Gastrocnemius medialis (tissue), 4 donors: ENCODE results near the gene RITA1. TPM values are rescaled to one million over a fixed set of nuclear protein-coding genes. Genes with fewer than 3 reads are reported as not detected.

Source experiments
- ATAC-seq, 2 donors: fragments of 150-250 bp; one replicate each; pipeline ENCODE4 v1.9.1; 2016
- DNase-seq, 2 donors: peaks; one replicate each; pipeline ENCODE4 v3.0.0-alpha.2; 2019
- H3K27ac ChIP-seq, 4 donors: fragments of 200-600 bp; sonication (generic); 1 replicate in 1 of 4; 2 replicates in 3 of 4; pipeline ENCODE4 v1.5.1; 2016 to 2018; ENCODE audit warnings: mild to moderate bottlenecking in 2 of 4, moderate library complexity in 1 of 4
- H3K27me3 ChIP-seq, 3 donors: fragments of 200-600 bp; sonication (generic) in 2 of 3; 1 replicate in 1 of 3; 2 replicates in 2 of 3; pipeline versions ENCODE4 v1.5.1 to v1.6.0; 2016 to 2019; ENCODE audit warnings: mild to moderate bottlenecking in 1 of 3, moderate library complexity in 1 of 3
- H3K36me3 ChIP-seq, 2 donors: fragments of 200-600 bp; sonication (generic) in 1 of 2; one replicate each; pipeline ENCODE4 v1.5.1; 2017 to 2018
- H3K4me1 ChIP-seq, 2 donors: fragments of 200-600 bp; sonication (generic) in 1 of 2; one replicate each; pipeline ENCODE4 v1.5.1; 2016 to 2017; ENCODE audit warnings: mild to moderate bottlenecking in 2 of 2
- H3K4me3 ChIP-seq, 4 donors: fragments of 200-600 bp; sonication (generic) in 3 of 4; 1 replicate in 1 of 4; 2 replicates in 3 of 4; pipeline ENCODE4 v1.5.1; 2016 to 2019; ENCODE audit warnings: mild to moderate bottlenecking in 2 of 4
- H3K9me3 ChIP-seq, 3 donors: fragments of 200-600 bp; sonication (generic) in 2 of 3; 1 replicate in 1 of 3; 2 replicates in 2 of 3; pipeline ENCODE4 v1.5.1; 2016 to 2019
- CTCF ChIP-seq, 5 experiments: fragments of 450-650 bp in 3 of 5; fragments of 200-600 bp in 2 of 5; sonication (generic) in 2 of 5; IDR thresholded peaks in 4 of 5; conservative IDR thresholded peaks in 1 of 5; 1 replicate in 4 of 5; 2 replicates in 1 of 5; pipeline ENCODE4 v1.5.1; 2016 to 2019; ENCODE audit warnings: antibody characterized with exemption in 5 of 5, mild to moderate bottlenecking in 3 of 5, moderate library complexity in 3 of 5
- POLR2A ChIP-seq, 2 donors: fragments of 450-650 bp; IDR thresholded peaks; one replicate each; pipeline ENCODE4 v1.6.1; 2017; ENCODE audit warnings: antibody characterized with exemption in 2 of 2, mild to moderate bottlenecking in 2 of 2, moderate library complexity in 2 of 2
- in situ Hi-C, 4 donors: fragments of 200-750 bp; cut with MboI; loops; one replicate each; pipeline versions ENCODE4 v1.15.0 to v1.8.0; 2017; ENCODE audit warnings: low sequenced_read_pairs in 4 of 4
- intact Hi-C: fragments of 100-400 bp; cut with DNase I; formaldehyde crosslinking; loops from one replicate; pipeline ENCODE4 v1.15.1; 2023; ENCODE audit warnings: low total_unique reads
- total RNA-seq, 4 donors: library from RNA; depleted of rRNA; stranded (reverse); fragments of >200 nt; gene quantifications; one replicate each; pipeline versions ENCODE4 v1.1.0 to v1.2.3, GENCODE V29; 2016

RITA1 gene
- total RNA-seq, 4 donors from 2014 or later: 17.7 to 31.2 (median 23.1) TPM

- Histone ChIP-seq H3K27me3 (no peaks in the 10 kb centered on the region), H3K27ac (peak overlapping the region; percentile 92 to 99 (median 96)), H3K4me1 (peaks cover 94 to 95% of the 10 kb centered on the region in 2 donors), H3K4me3 (peak overlapping the region; percentile 3 to 42 (median 36)), H3K9me3 (no peaks in the 10 kb centered on the region), H3K36me3 (peaks cover 0 to 7% of the 10 kb centered on the region in 2 donors)
- in situ Hi-C loops (no loop called here), intact Hi-C loops (no loop called here)
- no peak for TF ChIP-seq CTCF (IDR thresholded peaks at IDR 0.05 in 4 of 5, conservative IDR thresholded peaks at IDR 0.05 in 1 of 5)
- no peak for TF ChIP-seq POLR2A (IDR thresholded peaks at IDR 0.05)
- ATAC-seq: peak; percentile 7 to 16
- DNase-seq: peak; percentile 15 to 65
Measured at GRCh38 chr12:113232089-113232839, 46.7 kb downstream of the RITA1 start.

- in situ Hi-C loops: no loop called here
- H3K9me3 ChIP-seq: no peaks in the 10 kb centered on the region
- H3K4me1 ChIP-seq: peaks cover 94 to 95% of the 10 kb centered on the region in 2 donors
- intact Hi-C loops: no loop called here
- TF ChIP-seq CTCF (IDR thresholded peaks at IDR 0.05 in 4 of 5, conservative IDR thresholded peaks at IDR 0.05 in 1 of 5) (peak in 1 of 5 experiments; percentile 19), POLR2A (IDR thresholded peaks at IDR 0.05) (peak; percentile 62 to 79)
- H3K27ac ChIP-seq: peak overlapping the region; percentile 92 to 99 (median 96)
- peak overlapping the region; percentile 35 to 42 (median 36) for H3K4me3 ChIP-seq
- H3K36me3 ChIP-seq: peaks cover 0 to 5% of the 10 kb centered on the region in 2 donors
- H3K27me3 ChIP-seq: no peaks in the 10 kb centered on the region
- ATAC-seq: peak; percentile 62
- peak; percentile 93 to 97 for DNase-seq
Measured at GRCh38 chr12:113232840-113233585, 47.5 kb downstream of the RITA1 start.

GRCh38 chr12:113233967-113234366 is 48.4 kb downstream of the RITA1 start:
- in situ Hi-C loops (no loop called here), intact Hi-C loops (no loop called here)
- TF ChIP-seq POLR2A (IDR thresholded peaks at IDR 0.05): no peak
- no peak for TF ChIP-seq CTCF (IDR thresholded peaks at IDR 0.05 in 4 of 5, conservative IDR thresholded peaks at IDR 0.05 in 1 of 5)
- H3K36me3 ChIP-seq: no peaks in the 10 kb centered on the region
- peaks cover 94 to 95% of the 10 kb centered on the region in 2 donors for H3K4me1 ChIP-seq
- no peak for ATAC-seq
- peak in 1 of 2 donors; percentile 1 for DNase-seq
- H3K4me3 ChIP-seq: peak overlapping the region in 1 of 4 donors; percentile 42
- H3K27ac ChIP-seq: peak overlapping the region; percentile 92 to 99 (median 96)
- no peaks in the 10 kb centered on the region for H3K9me3 ChIP-seq
- H3K27me3 ChIP-seq: no peaks in the 10 kb centered on the region

GRCh38 chr12:113234483-113234882 is 49.0 kb downstream of the RITA1 start:
- no peak for ATAC-seq
- Histone ChIP-seq H3K4me3 (no peak overlapping the region), H3K27me3 (no peaks in the 10 kb centered on the region), H3K9me3 (no peaks in the 10 kb centered on the region), H3K27ac (peak overlapping the region; percentile 92 to 99 (median 96)), H3K4me1 (peaks cover 91 to 93% of the 10 kb centered on the region in 2 donors), H3K36me3 (no peaks in the 10 kb centered on the region)
- in situ Hi-C loops: no loop called here
- intact Hi-C loops: no loop called here
- no peak for TF ChIP-seq CTCF (IDR thresholded peaks at IDR 0.05 in 4 of 5, conservative IDR thresholded peaks at IDR 0.05 in 1 of 5)
- TF ChIP-seq POLR2A (IDR thresholded peaks at IDR 0.05): no peak
- peak in 1 of 2 donors; percentile 1 for DNase-seq
